Superior temporal gyrus (tissue), 1 donor: ENCODE data around the gene PNISR.
"Not testable (repeated sequence)": the region's sequence is repeated elsewhere in the genome, so short reads cannot be mapped to it uniquely, and the experiment has no call there.

Experiments
- DNase-seq: peaks from one replicate; pipeline ENCODE4 v3.0.0-alpha.2; 2016; ENCODE audit errors: extremely low spot score

The PNISR gene

GRCh38 chr6:99424761-99425646 is at the start of gene PNISR:
PNISR (minus strand) TSS chr6:99425308; CDS start chr6:99414659, 10,649 bp downstream.
- peak; percentile 100 for DNase-seq

- no peak for DNase-seq
Observed at GRCh38 chr6:99473730-99474129, 48.6 kb upstream of the PNISR start.

- no peak for DNase-seq
Observed at GRCh38 chr6:99471638-99472037, 46.5 kb upstream of the PNISR start.

GRCh38 chr6:99467509-99468106 is 42.5 kb upstream of the PNISR start:
- DNase-seq = peak; percentile 76

- not testable (repeated sequence) for DNase-seq
Observed at GRCh38 chr6:99459133-99459532, 34.0 kb upstream of the PNISR start.

GRCh38 chr6:99458319-99458718 is 33.2 kb upstream of the PNISR start:
- DNase-seq = no peak

- peak; percentile 55 for DNase-seq
Observed at GRCh38 chr6:99446076-99446475, 21.0 kb upstream of the PNISR start.

- DNase-seq = peak; percentile 53
Observed at GRCh38 chr6:99434702-99435530, 9.8 kb upstream of the PNISR start.

- no peak for DNase-seq
Observed at GRCh38 chr6:99432877-99433276, 7.8 kb upstream of the PNISR start.

GRCh38 chr6:99431901-99432300 is 6.8 kb upstream of the PNISR start:
- no peak for DNase-seq

- no peak for DNase-seq
Observed at GRCh38 chr6:99427988-99428387, 2.9 kb upstream of the PNISR start.

GRCh38 chr6:99426451-99426757 is 1.3 kb upstream of the PNISR start:
- DNase-seq = no peak

GRCh38 chr6:99425647-99426450 is 741 bp upstream of the PNISR start:
- DNase-seq = peak; percentile 95

- no peak for DNase-seq
Observed at GRCh38 chr6:99424022-99424421, 1.1 kb downstream of the PNISR start.

GRCh38 chr6:99422912-99423311 is 2.2 kb downstream of the PNISR start:
- no peak for DNase-seq

GRCh38 chr6:99416892-99417767 is 8.0 kb downstream of the PNISR start:
- no peak for DNase-seq

GRCh38 chr6:99416226-99416625 is 8.9 kb downstream of the PNISR start:
- no peak for DNase-seq

GRCh38 chr6:99415446-99415845 is 9.7 kb downstream of the PNISR start:
- no peak for DNase-seq

- DNase-seq = peak; percentile 48
Observed at GRCh38 chr6:99412065-99412464, 13.0 kb downstream of the PNISR start.

GRCh38 chr6:99409672-99410071 is 15.4 kb downstream of the PNISR start:
- DNase-seq = no peak

- DNase-seq = no peak
Observed at GRCh38 chr6:99407076-99407475, 18.0 kb downstream of the PNISR start.
